Natural killer cell treated with Interleukin-12 subunit alpha and Interleukin-12 subunit beta and Interleukin-15 and Interleukin-18, amount 100 ng/mL, for 72 hours (primary cell): ENCODE measurements around the gene AGPAT1. TPM values are rescaled to one million over a fixed set of nuclear protein-coding genes. Genes with fewer than 3 reads are reported as not detected.

Experiments
- ATAC-seq, 2 donors: fragments of 150-1000 bp; cut with Tn5 transposase in 1 of 2; sonication (Bioruptor Pico), chemical (Tn5 transposase) in 1 of 2; 2 replicates each; pipeline ENCODE4 v1.10.0; 2021
- DNase-seq: peaks from one replicate; pipeline ENCODE4 v3.0.0; 2022; ENCODE audit warnings: low spot score
- H3K27ac Mint-ChIP-seq, 2 donors: 1 replicate in 1 of 2; 2 replicates in 1 of 2; pipeline ENCODE4 v1.8.0; 2022; ENCODE audit warnings: mixed read lengths in 2 of 2, mild to moderate bottlenecking in 1 of 2, moderate library complexity in 1 of 2
- H3K27me3 Mint-ChIP-seq, 2 donors: 1 replicate in 1 of 2; 2 replicates in 1 of 2; pipeline ENCODE4 v1.8.0; 2022; ENCODE audit warnings: mixed read lengths in 2 of 2
- H3K36me3 Mint-ChIP-seq: one replicate; pipeline ENCODE4 v1.8.0; 2022; ENCODE audit warnings: mixed read lengths
- H3K4me1 Mint-ChIP-seq, 2 donors: 1 replicate in 1 of 2; 2 replicates in 1 of 2; pipeline ENCODE4 v1.8.0; 2022; ENCODE audit warnings: low read depth in 2 of 2, mixed read lengths in 2 of 2, mild to moderate bottlenecking in 1 of 2
- H3K4me3 Mint-ChIP-seq: one replicate; pipeline ENCODE4 v1.8.0; 2022; ENCODE audit warnings: mixed read lengths
- H3K9me3 Mint-ChIP-seq: 2 replicates; pipeline ENCODE4 v1.8.0; 2022; ENCODE audit warnings: mixed read lengths
- total RNA-seq, 2 donors: library from RNA; stranded (reverse); gene quantifications; one replicate each; pipeline ENCODE4 v1.2.3, GENCODE V29; 2022

AGPAT1 gene
- total RNA-seq, 2 donors from 2014 or later: 39.2 to 43.0 TPM

DNA sequence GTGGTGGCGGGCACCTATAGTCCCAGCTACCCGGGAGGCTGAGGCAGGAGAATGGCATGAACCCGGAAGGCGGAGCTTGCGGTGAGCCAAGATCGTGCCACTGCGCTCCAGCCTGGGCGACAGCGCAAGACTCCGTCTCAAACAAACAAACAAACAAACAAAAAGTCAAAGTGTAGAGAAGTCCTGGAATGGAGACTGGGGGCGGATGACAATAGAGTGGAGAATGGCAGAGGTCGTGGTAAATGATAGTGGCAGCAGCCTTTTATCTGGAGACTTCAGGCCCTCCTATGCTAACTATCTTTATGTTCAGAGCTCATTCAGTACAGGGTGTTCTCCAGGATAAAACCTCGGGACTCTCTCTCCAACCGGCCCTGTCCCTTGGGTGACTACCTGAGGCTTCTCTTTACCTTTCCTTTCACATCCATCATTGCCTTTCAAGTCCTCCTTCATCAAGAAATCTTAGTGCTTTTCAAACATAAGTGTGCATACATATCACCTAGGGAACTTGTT, 44.4 kb downstream of the AGPAT1 start:
- ATAC-seq: no peak
- H3K27ac Mint-ChIP-seq: no peak overlapping the region

DNA sequence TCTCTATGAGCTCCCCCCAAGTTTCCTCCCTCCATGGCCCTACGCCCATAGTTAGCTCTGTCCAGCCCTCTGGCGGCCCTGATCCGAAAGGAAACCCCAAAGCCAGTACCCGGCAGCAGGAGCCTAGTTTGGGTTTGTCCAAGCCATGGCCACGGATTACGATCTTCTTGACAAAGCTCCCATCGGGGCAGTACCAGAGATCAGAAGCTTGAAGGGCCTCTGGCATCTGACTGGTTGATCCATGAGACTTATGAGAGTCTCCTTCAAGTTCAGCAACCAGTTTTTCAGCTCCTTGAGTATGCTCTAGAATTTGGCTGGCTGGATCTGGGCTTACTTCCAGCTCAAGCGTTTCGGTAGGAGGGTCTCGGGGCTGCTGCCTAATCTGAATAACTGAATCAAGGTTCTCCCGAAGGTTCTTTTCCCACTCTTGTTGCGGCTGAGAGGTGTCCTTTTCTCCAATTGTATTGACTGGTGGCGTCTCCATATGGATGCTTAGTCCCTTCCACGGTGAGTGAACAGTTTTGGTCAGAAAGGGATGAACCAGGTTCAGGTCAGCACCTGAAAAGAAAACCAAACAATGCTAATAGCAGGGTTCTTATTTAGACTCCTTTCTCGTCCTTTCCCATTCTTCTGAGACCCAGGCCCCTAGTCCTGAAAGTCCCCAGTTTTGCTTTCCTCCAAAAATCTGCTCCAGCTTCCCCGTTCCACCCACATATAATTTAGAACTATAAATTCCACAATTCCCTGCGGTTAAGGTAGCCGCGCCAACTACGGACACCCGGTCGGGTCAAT, 46.4 kb downstream of the AGPAT1 start:
- Mint-ChIP-seq H3K36me3 (peaks cover 14% of the 10 kb centered on the region), H3K4me3 (peak overlapping the region; percentile 85), H3K27me3 (no peaks in the 10 kb centered on the region), H3K27ac (peak overlapping the region; percentile 87 to 91), H3K9me3 (no peaks in the 10 kb centered on the region), H3K4me1 (peaks cover 35 to 46% of the 10 kb centered on the region in 2 donors)
- DNase-seq (no peak), ATAC-seq (no peak)

More for the DNA sequence above, 44.4 kb downstream of the AGPAT1 start:
- peaks cover 0 to 3% of the 10 kb centered on the region in 2 donors for H3K27me3 Mint-ChIP-seq
- H3K4me3 Mint-ChIP-seq: no peak overlapping the region
- H3K9me3 Mint-ChIP-seq: no peaks in the 10 kb centered on the region
- peaks cover 30 to 33% of the 10 kb centered on the region in 2 donors for H3K4me1 Mint-ChIP-seq
- peaks cover 5% of the 10 kb centered on the region for H3K36me3 Mint-ChIP-seq
- DNase-seq: no peak

DNA sequence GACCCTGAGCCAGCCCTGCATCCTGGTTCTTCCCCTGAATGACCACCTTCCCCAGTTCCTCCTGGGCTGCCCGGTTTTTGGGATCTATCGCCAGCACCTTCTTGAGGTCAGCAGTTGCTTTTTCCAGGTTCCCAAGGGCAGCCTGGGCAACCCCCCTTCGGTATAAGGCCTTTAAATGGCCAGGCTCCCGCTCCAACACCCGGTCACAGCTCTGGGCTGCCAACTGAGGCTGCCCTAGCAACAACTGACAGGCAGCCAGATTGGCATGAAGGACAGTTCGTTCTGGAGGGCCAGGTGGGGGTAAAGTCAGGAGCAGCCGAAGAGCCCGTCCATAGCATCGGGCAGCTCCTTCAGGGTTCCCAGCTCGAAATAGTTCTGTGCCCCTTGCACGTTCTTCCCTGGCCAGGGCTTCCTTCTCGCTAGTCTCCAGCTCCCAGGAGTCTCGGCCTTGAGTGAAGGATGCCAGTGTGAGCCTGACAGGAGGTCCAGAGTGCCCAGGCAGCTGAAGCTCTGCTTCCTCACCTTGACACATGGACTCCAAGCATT, 47.1 kb downstream of the AGPAT1 start:
- DNase-seq: no peak
- Mint-ChIP-seq H3K4me3 (peak overlapping the region; percentile 98), H3K9me3 (no peaks in the 10 kb centered on the region), H3K36me3 (peaks cover 20% of the 10 kb centered on the region), H3K4me1 (peaks cover 41 to 51% of the 10 kb centered on the region in 2 donors), H3K27me3 (no peaks in the 10 kb centered on the region), H3K27ac (peak overlapping the region; percentile 95 to 96)
- ATAC-seq: no peak

DNA sequence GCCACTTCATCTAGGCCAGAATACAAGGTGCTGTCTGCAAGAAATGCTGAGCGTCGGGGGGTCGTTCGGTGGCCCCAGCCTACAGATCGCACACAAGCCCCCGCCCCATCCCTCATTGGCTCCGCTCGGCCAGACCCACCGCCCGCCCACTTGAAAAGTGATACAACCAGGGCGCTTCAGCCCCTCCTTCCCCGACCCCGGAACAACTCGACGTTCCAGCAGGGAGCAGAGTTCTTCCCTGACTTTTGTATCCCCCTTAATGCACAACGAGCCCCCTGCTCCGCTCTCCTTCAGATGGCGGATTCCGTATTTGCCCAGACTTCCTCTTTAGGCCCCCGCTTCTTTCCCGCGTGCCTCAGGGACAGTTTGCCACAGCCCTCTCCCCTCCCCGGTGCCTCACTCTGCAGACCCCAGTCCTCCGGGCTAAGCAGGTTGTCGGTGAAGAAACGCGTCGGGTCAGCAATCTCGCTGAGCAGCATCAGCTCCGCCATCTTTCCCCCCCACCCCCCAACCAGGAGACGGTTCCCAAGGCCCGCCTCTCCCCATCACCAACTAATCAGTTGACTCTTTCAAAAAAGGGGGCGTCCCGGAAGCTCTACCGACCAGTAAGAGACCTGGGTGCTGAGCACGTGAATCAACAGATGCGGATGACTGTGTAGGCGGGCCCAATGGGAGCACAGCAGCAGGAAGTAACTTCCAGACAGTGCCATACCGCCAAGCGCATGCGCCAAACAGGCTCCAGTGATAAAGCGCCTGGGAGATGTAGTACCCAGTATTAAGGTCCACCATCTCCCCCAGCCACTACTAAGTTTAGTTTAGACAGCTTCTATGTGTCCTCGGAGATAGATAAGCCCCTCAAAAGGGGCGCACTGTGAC, 47.9 kb downstream of the AGPAT1 start, which contains the start of gene ATF6B:
ATF6B (minus strand) TSS at position 530 of the 876 bp plus-strand sequence; CDS start at position 491, 39 bp downstream.
- Mint-ChIP-seq H3K4me1 (peaks cover 41 to 51% of the 10 kb centered on the region in 2 donors), H3K27ac (peak within 1 kb of the TSS; percentile 95 to 96), H3K9me3 (no peaks in the 10 kb centered on the region)

DNA sequence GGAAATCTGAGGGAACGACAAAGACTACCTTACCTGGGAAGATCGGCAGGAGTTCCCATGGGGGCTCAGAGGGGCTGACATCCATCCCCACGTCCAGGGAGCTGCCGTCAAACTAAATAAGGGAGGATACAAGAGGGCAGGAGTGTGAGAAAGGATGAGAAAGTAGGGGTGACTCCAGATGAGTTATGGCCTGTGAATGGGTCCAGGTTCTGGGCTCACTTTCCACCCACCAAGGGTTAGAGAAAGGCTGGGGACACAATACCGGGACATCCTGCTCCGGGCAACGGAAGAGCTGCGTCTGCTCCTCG, 48.5 kb downstream of the AGPAT1 start:
- Mint-ChIP-seq H3K4me3 (peak overlapping the region; percentile 98), H3K27me3 (no peaks in the 10 kb centered on the region), H3K4me1 (peaks cover 41 to 51% of the 10 kb centered on the region in 2 donors), H3K36me3 (peaks cover 20% of the 10 kb centered on the region), H3K27ac (peak overlapping the region; percentile 95 to 96), H3K9me3 (no peaks in the 10 kb centered on the region)
- ATAC-seq (no peak), DNase-seq (no peak)

More for the DNA sequence above, 47.9 kb downstream of the AGPAT1 start, which contains the start of gene ATF6B:
- ATAC-seq (peak; percentile 97 to 98), DNase-seq (peak; percentile 100)
- H3K27me3 Mint-ChIP-seq: no peaks in the 10 kb centered on the region
- peak within 1 kb of the TSS; percentile 98 for H3K4me3 Mint-ChIP-seq
- peaks cover 20% of the 10 kb centered on the region for H3K36me3 Mint-ChIP-seq

DNA sequence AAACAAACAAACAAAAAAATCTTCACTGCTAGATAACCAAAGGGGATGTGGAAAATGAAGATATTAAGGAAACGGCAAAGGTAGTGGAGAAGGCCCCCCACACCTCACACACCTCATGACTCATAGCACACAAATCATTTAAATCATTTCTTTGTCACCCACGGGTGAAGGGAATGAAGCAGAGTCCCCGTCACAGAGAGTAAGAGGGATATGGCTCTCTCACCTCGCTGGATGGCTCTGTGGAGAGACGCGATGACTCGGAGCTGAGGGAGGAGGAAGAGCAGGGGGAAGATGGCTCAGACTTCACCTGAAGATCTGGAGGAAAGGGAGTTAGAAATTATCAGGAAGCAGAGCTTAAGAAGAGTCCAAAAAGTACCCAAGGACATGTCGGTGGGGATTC, 49.0 kb downstream of the AGPAT1 start:
- H3K9me3 Mint-ChIP-seq: no peaks in the 10 kb centered on the region
- no peaks in the 10 kb centered on the region for H3K27me3 Mint-ChIP-seq
- H3K36me3 Mint-ChIP-seq: peaks cover 24% of the 10 kb centered on the region
- peaks cover 42 to 51% of the 10 kb centered on the region in 2 donors for H3K4me1 Mint-ChIP-seq
- DNase-seq (no peak), ATAC-seq (no peak)
- H3K27ac Mint-ChIP-seq: peak overlapping the region; percentile 95 to 96
- H3K4me3 Mint-ChIP-seq: peak overlapping the region; percentile 98

DNA sequence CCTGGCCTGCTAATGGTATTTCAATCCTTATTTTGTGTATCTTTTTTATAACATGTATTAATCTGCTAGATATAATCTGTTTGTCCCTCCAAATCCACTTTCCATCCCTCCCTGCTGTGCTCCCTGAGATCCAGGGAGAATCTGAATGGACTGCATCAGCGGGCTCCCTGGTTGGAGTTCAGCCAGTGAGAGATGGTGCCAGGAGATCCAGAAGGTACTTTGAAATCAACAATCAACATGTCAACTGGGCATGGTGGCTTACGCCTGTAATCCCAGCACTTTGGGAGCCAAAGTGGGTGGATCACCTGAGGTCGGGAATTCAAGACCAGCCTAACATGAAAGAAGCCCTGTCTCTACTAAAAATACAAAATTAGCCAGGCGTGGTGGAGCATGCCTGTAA, 52.2 kb downstream of the AGPAT1 start:
- Mint-ChIP-seq H3K4me3 (no peak overlapping the region), H3K9me3 (no peaks in the 10 kb centered on the region), H3K4me1 (peaks cover 37 to 41% of the 10 kb centered on the region in 2 donors), H3K27me3 (no peaks in the 10 kb centered on the region), H3K36me3 (peaks cover 33% of the 10 kb centered on the region), H3K27ac (no peak overlapping the region)
- no peak for DNase-seq
- no peak for ATAC-seq

DNA sequence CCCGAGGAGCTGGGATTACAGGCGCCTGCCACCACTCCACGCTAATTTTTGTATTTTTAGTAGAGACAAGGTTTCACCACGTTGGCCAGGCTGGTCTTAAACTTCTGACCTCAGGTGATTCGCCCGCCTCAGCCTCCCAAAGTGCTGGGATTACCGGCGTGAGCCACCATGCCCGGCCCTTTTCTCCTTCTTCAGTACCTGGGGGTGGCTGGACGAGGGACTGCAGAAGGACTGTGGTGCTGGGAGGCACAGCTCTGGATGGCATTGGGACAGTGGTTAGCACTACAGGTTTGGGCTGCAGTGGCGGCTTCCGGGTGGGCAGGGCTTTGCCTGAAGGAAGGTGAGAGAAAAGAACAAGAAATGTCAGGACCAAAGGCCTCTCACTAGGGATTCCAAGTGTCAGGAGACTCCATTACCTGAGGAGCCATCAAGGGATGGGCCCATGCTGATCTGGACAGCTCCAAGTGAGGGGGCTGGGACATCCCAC, 55.3 kb downstream of the AGPAT1 start:
- no peak overlapping the region for H3K4me3 Mint-ChIP-seq
- peaks cover 23% of the 10 kb centered on the region for H3K36me3 Mint-ChIP-seq
- no peaks in the 10 kb centered on the region for H3K27me3 Mint-ChIP-seq
- ATAC-seq: no peak
- H3K4me1 Mint-ChIP-seq: peaks cover 9 to 23% of the 10 kb centered on the region in 2 donors
- no peaks in the 10 kb centered on the region for H3K9me3 Mint-ChIP-seq
- no peak overlapping the region for H3K27ac Mint-ChIP-seq
- no peak for DNase-seq

DNA sequence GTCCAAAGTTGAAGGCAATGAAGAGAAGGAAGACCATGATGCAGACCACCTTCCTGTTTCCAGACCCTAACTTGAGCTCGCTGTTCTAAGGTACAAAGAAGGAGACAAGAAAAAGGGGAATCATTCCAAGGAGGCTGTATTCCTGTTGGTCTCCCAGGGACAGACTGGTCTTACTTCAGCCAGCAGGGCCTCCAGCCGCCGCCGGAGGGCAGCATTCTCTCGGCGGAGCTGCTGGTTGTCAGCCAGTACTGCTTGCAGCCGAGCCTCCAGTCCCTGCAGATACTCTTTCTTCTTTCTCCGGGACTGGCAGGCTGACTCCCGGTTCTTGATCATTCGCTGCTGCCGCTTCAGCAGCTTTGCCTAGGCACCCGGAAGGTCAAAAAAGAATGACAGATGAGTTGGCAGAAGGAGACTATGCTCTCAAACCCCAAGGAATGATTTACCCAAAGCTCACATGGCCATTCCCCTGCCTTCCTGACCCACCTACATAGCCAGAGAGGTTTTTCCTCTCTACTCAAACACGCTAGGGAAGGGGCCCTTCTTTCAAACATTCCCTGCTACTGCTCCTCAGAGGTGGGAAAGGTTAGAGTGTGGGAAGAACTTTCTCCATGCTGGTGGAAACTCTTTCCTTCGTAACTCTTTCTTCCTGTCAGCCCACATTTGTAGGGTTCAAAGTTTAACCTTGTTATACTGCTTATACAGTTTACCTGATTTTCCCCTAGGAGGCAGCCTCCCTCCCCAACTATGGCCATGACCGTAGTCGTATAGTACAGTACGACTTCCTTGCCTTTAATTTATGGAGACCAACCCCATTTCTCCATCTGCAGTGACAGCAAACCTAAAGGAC, 56.9 kb downstream of the AGPAT1 start:
- Mint-ChIP-seq H3K9me3 (no peaks in the 10 kb centered on the region), H3K36me3 (peaks cover 14% of the 10 kb centered on the region), H3K4me3 (no peak overlapping the region), H3K27me3 (no peaks in the 10 kb centered on the region), H3K4me1 (peaks cover under 1 to 17% of the 10 kb centered on the region in 2 donors), H3K27ac (no peak overlapping the region)
- DNase-seq: peak; percentile 80
- ATAC-seq: peak; percentile 73 to 82

Other genes with a start within 250 kb of the AGPAT1 start
- gene C2, start 248.4 kb downstream of the AGPAT1 start, total RNA-seq: under 1 TPM in 1 of 2 donors, not detected in 1; 0.92 TPM
- gene CFB, start 230.0 kb downstream of the AGPAT1 start, total RNA-seq: under 1 TPM; 0.33 to 0.40 TPM
- gene NELFE, start 217.1 kb downstream of the AGPAT1 start, total RNA-seq: 10 to 100 TPM; 61.5 to 78.0 TPM
- 100 to 1,000 TPM; 103 to 164 TPM for gene SKIC2, start 216.9 kb downstream of the AGPAT1 start, total RNA-seq
- gene DXO, start 203.9 kb downstream of the AGPAT1 start, total RNA-seq: 10 to 100 TPM; 11.4 to 27.5 TPM
- gene C4A, start 194.0 kb downstream of the AGPAT1 start, total RNA-seq: 10 to 100 TPM in 1 of 2 donors, 1 to 10 TPM in 1; 4.4 to 13.3 TPM
- gene C4B, start 161.3 kb downstream of the AGPAT1 start, total RNA-seq: 1 to 10 TPM; 3.4 to 5.0 TPM
- gene CYP21A2, start 137.7 kb downstream of the AGPAT1 start, total RNA-seq: 1 to 10 TPM in 1 of 2 donors, not detected in 1; 1.3 TPM
- 1 to 10 TPM; 3.8 to 6.7 TPM for gene TNXB, start 66.7 kb downstream of the AGPAT1 start, total RNA-seq
- 100 to 1,000 TPM; 125 to 132 TPM for gene ATF6B, start 47.8 kb downstream of the AGPAT1 start, total RNA-seq
- gene FKBPL, start 45.8 kb downstream of the AGPAT1 start, total RNA-seq: 1 to 10 TPM; 5.5 to 6.0 TPM
- under 1 TPM; 0.17 to 0.33 TPM for gene PRRT1, start 24.1 kb downstream of the AGPAT1 start, total RNA-seq
- 10 to 100 TPM; 10.8 to 32.3 TPM for gene PPT2, start 21.9 kb downstream of the AGPAT1 start, total RNA-seq
- 10 to 100 TPM in 1 of 2 donors, 1 to 10 TPM in 1; 8.3 to 15.0 TPM for gene EGFL8, start 11.5 kb downstream of the AGPAT1 start, total RNA-seq
- gene RNF5, start 2.3 kb upstream of the AGPAT1 start, total RNA-seq: 10 to 100 TPM; 41.0 to 53.3 TPM
- 10 to 100 TPM; 15.0 to 29.7 TPM for gene AGER, start 8.2 kb upstream of the AGPAT1 start, total RNA-seq
- gene PBX2, start 14.1 kb upstream of the AGPAT1 start, total RNA-seq: 10 to 100 TPM; 64.1 to 89.4 TPM
- 100 to 1,000 TPM; 131 to 143 TPM for gene GPSM3, start 16.6 kb upstream of the AGPAT1 start, total RNA-seq
- 1 to 10 TPM; 1.4 TPM for gene NOTCH4, start 48.0 kb upstream of the AGPAT1 start, total RNA-seq
- gene TSBP1, start 195.8 kb upstream of the AGPAT1 start, total RNA-seq: not detected
- gene BTNL2, start 231.1 kb upstream of the AGPAT1 start, total RNA-seq: not detected